UCSD-AML1 (cell line): ENCODE results near the gene NUP62.
"Not testable (repeated sequence)": the region's sequence is repeated elsewhere in the genome, so short reads cannot be mapped to it uniquely, and the experiment has no call there.

Experiments
- DNase-seq: peaks from one replicate; lab custom pipeline; 2025; ENCODE audit not compliant: unreplicated experiment; lab: John Stamatoyannopoulos, UW

The NUP62 gene

GRCh38 chr19:49925486-49925885 is 3.8 kb downstream of the NUP62 start:
- DNase-seq, result no peak

DNA sequence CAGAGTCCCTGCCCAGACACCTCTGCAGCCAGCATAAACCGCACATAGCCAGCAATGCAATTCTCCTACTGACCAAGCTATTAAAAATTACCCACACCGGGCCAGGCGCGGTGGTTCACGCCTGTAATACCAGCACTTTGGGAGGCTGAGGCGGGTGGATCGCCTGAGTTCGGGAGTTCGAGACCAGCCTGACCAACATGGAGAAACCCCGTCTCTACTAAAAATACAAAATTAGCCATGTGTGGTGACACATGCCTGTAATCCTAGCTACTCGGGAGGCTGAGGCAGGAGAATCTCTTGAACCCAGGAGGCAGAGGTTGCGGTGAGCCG is 4.5 kb downstream of the NUP62 start:
- DNase-seq, result not testable (repeated sequence)

DNA sequence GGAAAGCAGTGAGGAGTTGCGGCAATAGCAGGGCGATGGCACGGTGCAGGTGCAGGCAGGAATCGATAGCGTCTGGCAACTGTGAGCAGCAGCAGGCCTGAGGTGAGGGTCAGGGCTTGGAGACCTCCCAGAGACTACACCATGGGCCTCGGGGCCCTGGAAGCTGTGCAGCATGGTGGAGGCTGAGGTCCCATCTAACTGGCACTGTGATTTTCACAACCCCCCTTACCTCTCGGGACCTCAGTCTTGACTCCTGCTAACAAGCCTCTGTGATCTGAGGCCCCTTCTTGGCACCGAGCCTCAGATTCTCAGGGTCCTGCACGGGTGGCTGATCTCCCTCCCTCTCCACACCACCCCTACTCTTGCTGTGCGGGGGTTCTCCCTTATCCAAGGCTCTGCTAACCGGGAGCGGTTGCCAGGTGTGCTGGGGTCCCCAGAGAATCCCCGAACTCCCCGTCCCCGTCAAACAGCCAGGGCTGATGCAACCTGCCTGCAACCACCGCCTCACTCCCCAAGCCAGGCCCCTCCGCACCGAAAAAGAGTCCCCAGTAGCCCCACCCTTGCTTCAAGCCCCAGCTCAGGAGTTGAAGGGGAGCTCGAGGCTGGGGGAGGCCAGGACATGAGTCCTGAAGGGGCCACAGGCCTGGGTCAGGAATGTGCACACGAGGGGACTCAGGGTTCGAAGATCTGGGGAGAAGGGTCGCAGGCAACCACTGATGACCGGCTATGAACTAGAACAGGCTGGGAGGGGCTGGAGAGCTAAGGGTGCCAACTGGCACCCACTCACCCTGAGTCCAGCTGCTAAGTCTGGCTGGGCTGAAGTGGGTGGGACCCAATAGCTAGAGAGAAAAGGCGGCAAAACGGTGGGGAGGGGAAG is 5.1 kb downstream of the NUP62 start:
- DNase-seq, result no peak

- DNase-seq, result no peak
These were observed 6.0 kb downstream of the NUP62 start for GRCh38 chr19:49923055-49924003.

DNA sequence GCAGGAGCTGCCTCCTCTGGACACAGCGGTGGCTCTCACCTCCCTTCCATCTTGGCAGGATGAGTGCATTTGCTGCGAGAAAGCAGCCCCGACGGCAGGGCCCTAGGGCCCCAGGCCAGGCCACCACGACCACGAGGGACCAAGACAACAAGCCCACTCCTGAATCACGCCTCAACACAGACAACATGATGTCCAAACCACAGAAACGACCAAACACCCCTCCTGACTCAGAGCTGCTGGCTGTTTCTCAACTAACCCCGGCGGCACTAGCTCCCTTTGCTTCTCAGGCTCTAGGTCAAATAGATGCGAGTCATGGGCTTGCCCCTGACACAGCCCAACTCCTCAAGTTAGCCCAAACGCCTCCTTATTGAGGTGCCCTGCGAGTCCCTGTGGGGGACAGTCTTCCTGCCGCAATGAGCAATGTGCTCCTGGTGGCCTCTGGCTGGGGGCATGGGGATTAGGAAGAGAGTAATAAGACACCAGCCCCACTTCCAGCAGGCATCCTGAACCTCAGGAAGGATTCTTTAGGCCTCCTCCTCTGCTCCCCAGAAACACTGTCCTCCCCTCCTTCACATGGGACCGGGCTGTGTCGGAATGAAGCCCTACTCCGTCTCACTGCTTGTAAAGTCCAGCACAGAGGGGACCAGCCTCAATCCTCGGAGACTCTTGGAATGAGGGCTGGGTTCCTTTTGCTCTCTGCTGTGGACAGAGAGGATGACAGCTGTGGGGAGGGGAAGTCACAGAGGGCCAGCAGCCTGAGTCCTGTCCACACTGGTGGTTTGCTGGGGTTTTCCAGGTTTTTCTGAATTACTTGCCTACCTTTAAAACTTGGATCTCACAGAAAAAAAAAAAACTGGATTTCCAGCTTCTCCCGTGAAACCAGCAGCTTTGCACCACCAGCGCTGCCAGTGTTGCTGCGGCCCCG is 7.2 kb downstream of the NUP62 start:
- DNase-seq, result no peak

DNA sequence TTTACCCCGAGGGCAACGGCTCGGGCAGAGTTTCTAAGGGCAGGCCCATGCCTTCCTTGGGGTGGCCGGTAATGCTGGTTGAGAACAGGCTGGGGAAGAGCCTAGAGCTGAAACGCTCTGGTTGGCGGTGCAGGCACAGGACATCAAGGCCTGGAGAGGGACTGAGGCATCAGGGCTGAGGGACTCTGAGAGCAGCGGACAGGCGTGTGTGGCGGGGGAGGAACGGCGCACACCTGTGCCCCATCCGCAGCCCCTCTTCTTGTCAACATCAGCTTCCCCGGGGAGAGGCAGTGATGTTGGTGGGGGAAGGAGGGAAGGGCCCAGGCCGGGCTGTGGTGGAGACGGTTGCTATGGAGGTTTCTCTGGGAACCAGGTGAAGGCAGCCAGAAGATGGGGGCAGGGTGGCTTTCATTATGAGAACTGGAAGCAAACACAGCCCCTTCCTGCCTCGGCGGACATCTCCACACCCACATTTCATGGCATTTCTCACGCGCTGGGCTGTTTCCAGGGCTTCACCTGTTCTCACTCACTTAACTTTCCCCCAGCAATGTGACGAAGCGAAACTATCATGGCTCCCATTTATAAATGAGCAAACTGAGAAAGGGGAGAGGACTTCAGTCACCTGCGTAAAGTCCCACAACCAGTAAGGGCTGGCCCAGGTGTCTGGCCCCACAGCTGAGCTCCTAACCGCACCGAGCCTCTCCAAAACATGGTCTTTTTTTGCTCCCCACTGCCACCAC is 8.5 kb downstream of the NUP62 start:
- no peak for DNase-seq

- DNase-seq, result no peak
These were observed 11.2 kb downstream of the NUP62 start for GRCh38 chr19:49918089-49918488.

DNA sequence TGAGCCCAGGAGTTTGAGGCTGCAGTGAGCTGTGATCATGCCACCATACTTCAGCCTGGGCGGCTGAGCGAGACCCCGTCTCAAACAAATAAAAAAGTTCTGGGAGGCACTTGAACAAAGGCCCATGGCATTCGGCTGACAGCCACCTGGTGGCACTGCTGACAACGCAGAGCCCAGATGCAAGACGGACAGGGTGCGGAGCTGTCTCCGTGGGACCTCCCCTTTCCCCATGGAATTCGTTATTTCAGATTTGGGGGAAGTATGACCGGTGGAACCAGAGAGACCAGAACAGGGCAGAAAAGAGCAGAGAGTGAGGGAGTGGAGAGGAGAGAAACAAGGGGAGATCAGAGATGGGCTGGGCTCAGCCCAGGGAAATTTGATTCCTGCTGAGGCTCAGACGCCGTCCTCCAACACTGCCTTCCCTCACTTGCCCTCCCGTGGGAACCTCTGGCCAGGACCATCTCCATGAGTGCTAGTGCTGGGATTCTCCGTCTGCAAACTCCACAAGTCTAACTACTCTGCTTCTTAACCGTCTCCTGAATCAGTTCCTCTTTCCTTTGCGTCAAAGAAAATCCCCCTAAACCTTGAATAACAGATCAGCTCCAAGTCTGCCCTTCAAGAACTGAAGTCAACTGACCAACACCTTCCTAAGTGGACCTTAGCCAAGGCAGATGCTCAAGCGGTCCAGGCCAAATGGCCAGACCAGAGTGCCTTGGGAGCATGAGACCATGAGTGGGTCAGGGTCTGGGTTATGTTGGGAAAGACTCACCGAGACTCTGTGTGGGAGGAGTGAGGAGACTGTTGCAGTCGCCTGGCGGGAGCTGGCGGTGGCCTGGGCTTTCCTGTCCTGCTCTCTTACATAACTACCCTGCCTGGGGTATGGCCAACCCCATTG is 12.2 kb downstream of the NUP62 start:
- no peak for DNase-seq

GRCh38 chr19:49915271-49915670 is 14.0 kb downstream of the NUP62 start:
- no peak for DNase-seq

DNA sequence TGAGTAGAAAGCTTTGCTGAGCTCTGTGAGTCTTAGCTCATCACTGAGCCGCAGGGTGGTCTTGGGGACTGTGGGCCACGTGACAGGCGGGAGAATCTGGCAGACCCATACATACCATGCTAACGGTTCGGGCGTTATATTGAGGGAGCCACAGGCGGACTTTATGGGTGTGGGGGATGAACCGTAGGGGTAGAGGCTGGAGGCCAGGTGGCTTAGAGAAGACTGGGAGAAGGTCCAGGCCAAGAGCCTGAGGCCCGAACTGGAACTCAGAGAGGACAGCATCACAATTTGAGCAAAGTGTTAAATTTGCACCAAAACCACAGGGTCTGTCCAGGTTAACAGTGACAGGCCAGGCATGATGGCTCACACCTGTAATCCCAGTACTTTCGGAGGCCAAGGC is 15.6 kb downstream of the NUP62 start:
- DNase-seq, result no peak

- DNase-seq, result no peak
These were observed 16.2 kb downstream of the NUP62 start for GRCh38 chr19:49912965-49913685.

DNA sequence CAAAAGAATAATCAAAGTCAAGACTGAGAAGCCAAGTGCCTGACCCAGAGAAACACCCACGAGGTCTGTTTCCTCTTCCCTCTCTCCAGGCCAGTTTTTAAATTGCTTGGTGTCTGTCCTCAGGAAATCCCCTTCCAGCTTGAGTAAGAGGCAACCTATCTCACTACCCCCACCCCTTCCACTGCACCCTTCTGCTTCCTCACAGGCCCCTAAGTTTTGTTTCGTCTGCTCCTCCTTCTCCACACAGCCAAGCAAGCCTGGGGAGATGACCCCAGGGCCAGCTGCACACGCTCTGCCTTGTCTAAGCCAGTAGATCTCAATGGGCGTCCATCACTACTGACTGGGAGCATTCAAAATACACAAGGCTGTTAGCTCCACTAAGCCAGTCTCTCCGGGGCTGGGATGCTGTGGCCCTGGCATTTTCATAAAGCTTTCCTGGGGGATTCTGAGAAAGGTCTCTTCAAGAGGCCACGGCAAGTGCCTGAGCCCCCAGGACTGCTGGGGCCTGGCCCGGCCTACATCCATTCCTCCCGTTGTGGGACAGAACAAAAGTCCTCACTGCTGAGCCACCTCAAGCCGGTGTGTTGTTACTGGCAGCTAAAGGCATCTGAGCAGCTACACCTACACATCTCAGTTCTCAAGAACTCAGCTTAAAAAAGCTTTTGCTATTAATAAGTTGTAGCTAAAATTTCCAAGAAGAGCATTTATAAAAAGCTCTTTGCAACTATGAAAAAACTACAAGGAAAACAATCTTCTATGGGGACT is 17.7 kb downstream of the NUP62 start:
- peak; percentile 41 for DNase-seq

DNA sequence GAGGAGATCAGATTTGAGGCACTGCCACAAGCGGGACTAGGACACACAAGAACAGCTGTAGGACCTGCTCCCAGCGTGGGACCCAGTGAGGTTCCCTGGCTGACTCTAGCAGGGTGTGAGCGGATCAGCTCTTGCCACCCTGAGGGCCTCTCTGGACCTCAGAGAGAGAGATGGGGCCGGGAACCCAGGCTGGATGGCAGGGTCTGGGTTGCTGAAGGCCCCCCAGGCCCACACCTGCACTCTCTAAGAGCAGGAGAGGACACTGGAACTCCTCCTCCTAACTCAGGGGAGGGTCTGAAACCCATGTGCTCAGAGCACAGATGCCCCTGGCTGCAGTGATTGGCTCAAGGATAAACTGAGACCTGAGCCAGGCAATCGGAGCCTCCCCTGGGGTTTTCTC is 19.1 kb downstream of the NUP62 start:
- DNase-seq, result no peak

- DNase-seq, result no peak
These were observed 20.6 kb downstream of the NUP62 start for GRCh38 chr19:49908480-49909420.

- no peak for DNase-seq
These were observed 21.4 kb downstream of the NUP62 start for GRCh38 chr19:49907745-49908446.

- DNase-seq, result no peak
These were observed 22.3 kb downstream of the NUP62 start for GRCh38 chr19:49906879-49907564.
